PFSK-1 (cell line): ENCODE measurements around the gene CCDC50.

ENCODE experiments used
- FOXP2 ChIP-seq: optimal IDR thresholded peaks from 2 replicates; pipeline ENCODE3; 2011; ENCODE audit warnings: borderline replicate concordance, control low read depth, inconsistent platforms; ENCODE audit not compliant: insufficient read depth; ENCODE audit errors: extremely low read length, extremely low read depth
- POLR2AphosphoS5 ChIP-seq: IDR thresholded peaks from 2 replicates; pipeline ENCODE4 v1.6.1; 2012; ENCODE audit warnings: low read depth, mild to moderate bottlenecking, control low read depth, low read length, moderate library complexity
- SIN3A ChIP-seq: IDR thresholded peaks from 2 replicates; pipeline ENCODE4 v1.6.1; 2012; ENCODE audit warnings: mild to moderate bottlenecking, low read length, moderate library complexity, borderline replicate concordance; ENCODE audit not compliant: insufficient read depth
- TAF1 ChIP-seq: IDR thresholded peaks from 2 replicates; pipeline ENCODE4 v1.6.1; 2012; ENCODE audit warnings: low read length, control low read depth, borderline replicate concordance; ENCODE audit not compliant: insufficient read depth
- TF ChIP-seq, protein P1 (sequence below), 2 experiments: IDR thresholded peaks; 2 replicates each; pipeline versions ENCODE4 v1.6.1 to v1.8.0; 2011 to 2012; ENCODE audit warnings: low read depth in 2 of 2, low read length in 2 of 2, control low read depth in 1 of 2, inconsistent platforms in 1 of 2, mild to moderate bottlenecking in 1 of 2, moderate library complexity in 1 of 2; ENCODE audit not compliant: insufficient read depth in 1 of 2

CCDC50 gene

DNA sequence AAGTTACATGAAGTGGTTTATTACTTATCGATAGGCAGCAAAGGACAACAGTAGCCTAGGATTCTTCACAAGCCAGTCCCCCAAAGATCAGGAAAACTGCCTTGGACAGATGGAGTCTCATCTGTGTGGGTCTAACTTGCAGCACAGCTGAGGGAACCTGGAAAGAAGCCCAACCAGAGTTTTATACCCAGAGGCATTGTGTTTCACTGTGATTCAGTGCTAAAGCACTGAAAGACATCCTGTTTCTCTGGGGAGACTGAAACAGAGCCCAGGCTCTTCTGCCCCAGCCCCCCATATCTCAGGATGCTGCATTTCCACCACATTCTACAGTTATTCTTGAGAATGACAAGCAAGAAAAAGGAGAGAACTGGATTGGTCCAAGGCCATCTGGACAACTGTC is 83.6 kb downstream of the CCDC50 start:
- TF ChIP-seq SIN3A (no peak), TAF1 (no peak), POLR2AphosphoS5 (no peak), FOXP2 (no peak)
- TF ChIP-seq, protein P1, sequence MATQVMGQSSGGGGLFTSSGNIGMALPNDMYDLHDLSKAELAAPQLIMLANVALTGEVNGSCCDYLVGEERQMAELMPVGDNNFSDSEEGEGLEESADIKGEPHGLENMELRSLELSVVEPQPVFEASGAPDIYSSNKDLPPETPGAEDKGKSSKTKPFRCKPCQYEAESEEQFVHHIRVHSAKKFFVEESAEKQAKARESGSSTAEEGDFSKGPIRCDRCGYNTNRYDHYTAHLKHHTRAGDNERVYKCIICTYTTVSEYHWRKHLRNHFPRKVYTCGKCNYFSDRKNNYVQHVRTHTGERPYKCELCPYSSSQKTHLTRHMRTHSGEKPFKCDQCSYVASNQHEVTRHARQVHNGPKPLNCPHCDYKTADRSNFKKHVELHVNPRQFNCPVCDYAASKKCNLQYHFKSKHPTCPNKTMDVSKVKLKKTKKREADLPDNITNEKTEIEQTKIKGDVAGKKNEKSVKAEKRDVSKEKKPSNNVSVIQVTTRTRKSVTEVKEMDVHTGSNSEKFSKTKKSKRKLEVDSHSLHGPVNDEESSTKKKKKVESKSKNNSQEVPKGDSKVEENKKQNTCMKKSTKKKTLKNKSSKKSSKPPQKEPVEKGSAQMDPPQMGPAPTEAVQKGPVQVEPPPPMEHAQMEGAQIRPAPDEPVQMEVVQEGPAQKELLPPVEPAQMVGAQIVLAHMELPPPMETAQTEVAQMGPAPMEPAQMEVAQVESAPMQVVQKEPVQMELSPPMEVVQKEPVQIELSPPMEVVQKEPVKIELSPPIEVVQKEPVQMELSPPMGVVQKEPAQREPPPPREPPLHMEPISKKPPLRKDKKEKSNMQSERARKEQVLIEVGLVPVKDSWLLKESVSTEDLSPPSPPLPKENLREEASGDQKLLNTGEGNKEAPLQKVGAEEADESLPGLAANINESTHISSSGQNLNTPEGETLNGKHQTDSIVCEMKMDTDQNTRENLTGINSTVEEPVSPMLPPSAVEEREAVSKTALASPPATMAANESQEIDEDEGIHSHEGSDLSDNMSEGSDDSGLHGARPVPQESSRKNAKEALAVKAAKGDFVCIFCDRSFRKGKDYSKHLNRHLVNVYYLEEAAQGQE (IDR thresholded peaks at IDR 0.05; ENCODE audit: insufficient read depth in 1 of 2, low read depth in 2 of 2, low read length in 2 of 2): no peak

DNA sequence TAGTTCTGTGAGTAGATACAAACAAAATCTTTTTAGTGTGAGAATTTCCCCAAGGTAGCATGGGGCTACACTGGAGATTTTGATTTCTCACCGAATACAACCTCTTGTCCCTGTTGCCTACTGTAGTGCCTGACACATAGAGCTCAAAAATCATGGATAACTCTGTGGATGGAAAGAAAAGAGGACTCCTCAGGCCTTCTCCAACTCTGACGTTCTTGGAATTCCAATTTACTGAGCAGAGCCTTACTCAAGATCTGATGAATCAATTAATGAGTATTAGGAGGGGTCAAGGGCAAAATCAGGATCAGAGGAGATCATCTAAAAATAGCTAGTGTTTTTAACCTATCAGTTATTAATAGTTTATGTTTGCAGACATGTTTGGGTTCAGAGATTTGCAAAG is 85.1 kb downstream of the CCDC50 start:
- TF ChIP-seq POLR2AphosphoS5 (no peak), SIN3A (no peak), TAF1 (no peak), FOXP2 (no peak)
- TF ChIP-seq, protein P1 (IDR thresholded peaks at IDR 0.05; ENCODE audit: insufficient read depth in 1 of 2, low read depth in 2 of 2, low read length in 2 of 2): no peak

DNA sequence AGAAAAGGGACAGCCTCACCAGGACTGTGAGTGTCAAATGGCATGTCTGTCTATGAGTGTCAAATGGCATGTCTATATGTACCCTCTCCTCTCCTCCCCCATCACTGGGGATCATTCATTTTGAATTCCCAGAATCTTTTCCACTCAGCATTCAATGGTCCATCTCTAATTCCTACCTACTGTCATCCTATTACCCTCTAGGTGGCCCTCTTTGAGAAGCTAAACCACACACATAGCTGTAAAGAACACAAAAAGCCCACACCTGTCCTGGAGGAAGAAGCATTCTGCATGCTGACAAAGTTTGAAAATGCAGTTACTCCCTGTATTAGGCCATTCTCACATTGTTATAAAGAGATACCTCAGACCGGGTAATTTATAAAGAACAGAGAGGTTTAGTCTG is 85.5 kb downstream of the CCDC50 start:
- no peak for TF ChIP-seq SIN3A
- TF ChIP-seq FOXP2: no peak
- TF ChIP-seq TAF1: no peak
- TF ChIP-seq, protein P1 (IDR thresholded peaks at IDR 0.05; ENCODE audit: insufficient read depth in 1 of 2, low read depth in 2 of 2, low read length in 2 of 2): no peak
- no peak for TF ChIP-seq POLR2AphosphoS5

DNA sequence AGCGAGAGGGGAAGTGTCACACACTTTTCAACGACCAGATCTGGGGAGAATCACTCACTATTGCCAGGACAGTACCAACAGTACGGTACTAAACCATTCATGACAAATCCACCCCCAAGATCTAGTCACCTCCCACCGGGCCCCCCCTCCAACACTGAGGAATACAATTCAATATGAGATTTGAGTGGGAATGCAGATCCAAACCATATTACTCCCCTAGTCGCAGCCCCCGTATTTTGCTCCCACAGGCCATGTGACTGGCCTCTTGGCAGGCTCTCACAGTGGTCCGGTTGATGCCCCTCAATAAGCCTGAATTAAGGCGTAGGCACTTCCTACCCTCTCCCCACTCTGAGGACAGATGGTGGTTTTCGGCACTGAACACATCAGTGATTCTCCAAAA is 86.4 kb downstream of the CCDC50 start:
- TF ChIP-seq FOXP2: no peak
- TF ChIP-seq, protein P1 (IDR thresholded peaks at IDR 0.05; ENCODE audit: insufficient read depth in 1 of 2, low read depth in 2 of 2, low read length in 2 of 2): no peak
- TF ChIP-seq SIN3A: no peak
- no peak for TF ChIP-seq TAF1
- TF ChIP-seq POLR2AphosphoS5: no peak

DNA sequence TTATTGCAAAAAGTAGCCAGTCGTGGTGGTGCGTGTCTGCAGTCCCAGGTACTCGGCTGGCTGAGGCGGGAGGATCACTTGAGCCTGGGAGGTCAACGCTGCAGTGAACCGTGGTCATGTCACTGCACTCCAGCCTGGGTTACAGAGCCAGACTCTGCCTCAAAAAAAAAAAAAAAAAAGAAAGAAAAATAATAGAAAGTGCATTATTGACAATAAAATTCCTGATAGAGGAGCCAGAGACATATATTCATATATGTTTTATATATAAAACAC is 88.2 kb downstream of the CCDC50 start:
- no peak for TF ChIP-seq POLR2AphosphoS5
- no peak for TF ChIP-seq TAF1

DNA sequence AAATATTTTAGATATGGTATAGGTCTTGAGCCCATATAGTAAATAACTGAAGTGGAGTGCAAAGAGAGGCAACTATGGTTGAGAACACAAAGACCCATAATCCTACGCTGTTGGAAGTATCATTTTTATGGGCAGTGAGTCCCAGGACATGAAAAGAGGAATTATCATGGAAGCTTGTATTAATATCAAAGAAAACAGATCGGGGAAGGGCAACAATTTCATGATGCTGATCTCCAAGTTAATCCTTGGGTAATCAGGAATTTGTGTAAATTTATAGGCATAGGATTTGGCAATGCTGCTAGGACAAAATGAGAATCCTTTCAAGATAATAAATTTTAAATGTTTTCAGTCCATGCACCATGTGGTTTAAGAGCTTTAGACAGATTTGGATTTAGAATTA is 91.6 kb downstream of the CCDC50 start:
- TF ChIP-seq SIN3A: no peak
- TF ChIP-seq, protein P1 (IDR thresholded peaks at IDR 0.05; ENCODE audit: insufficient read depth in 1 of 2, low read depth in 2 of 2, low read length in 2 of 2): no peak
- no peak for TF ChIP-seq POLR2AphosphoS5
- no peak for TF ChIP-seq FOXP2
- no peak for TF ChIP-seq TAF1
